Astrocyte (in vitro differentiated cells and primary cell): ENCODE measurements around the gene LMCD1.

Experiments used
- EZH2 ChIP-seq: IDR thresholded peaks from 2 replicates; pipeline ENCODE4 v1.6.1; 2012; ENCODE audit warnings: mild to moderate bottlenecking, low read length, inconsistent platforms; ENCODE audit not compliant: insufficient read depth
- TF ChIP-seq, protein P1 (sequence below): IDR thresholded peaks from 2 replicates; pipeline ENCODE4 v1.5.1; 2011; ENCODE audit warnings: low read depth, mild to moderate bottlenecking, inconsistent platforms, low read length, moderate library complexity; ENCODE audit not compliant: insufficient read depth

DNA sequence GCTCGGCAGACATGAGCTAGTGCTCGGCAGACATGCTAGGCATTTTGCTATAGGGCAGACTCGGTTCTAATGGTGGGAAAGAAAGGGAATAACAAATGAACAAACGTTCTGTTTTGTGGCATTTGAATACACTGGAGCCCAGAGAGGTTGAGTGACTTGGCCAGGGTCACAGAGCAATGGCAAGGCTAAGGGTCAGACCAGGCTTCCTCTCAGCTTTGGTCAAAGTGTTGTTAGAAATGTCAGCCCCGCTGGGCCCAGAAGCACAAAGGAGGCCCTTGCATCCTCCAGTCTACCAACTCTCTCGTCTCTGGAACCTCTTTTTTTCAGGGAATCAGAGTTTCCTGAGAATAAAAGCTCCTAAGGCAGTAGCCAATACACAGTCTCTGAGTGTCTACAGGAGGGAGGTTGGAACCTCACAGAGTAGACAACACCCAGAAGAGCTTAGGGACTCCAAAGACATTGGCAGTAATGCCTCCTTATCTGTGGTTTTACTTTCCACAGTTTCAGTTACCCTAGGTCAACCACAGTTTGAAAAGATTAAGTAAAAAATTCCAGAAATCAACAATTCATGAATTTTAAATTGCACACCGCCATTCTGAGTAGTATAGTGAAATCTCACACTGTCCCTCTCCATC lies 95.7 kb downstream of the LMCD1 start:
- TF ChIP-seq, protein P1, sequence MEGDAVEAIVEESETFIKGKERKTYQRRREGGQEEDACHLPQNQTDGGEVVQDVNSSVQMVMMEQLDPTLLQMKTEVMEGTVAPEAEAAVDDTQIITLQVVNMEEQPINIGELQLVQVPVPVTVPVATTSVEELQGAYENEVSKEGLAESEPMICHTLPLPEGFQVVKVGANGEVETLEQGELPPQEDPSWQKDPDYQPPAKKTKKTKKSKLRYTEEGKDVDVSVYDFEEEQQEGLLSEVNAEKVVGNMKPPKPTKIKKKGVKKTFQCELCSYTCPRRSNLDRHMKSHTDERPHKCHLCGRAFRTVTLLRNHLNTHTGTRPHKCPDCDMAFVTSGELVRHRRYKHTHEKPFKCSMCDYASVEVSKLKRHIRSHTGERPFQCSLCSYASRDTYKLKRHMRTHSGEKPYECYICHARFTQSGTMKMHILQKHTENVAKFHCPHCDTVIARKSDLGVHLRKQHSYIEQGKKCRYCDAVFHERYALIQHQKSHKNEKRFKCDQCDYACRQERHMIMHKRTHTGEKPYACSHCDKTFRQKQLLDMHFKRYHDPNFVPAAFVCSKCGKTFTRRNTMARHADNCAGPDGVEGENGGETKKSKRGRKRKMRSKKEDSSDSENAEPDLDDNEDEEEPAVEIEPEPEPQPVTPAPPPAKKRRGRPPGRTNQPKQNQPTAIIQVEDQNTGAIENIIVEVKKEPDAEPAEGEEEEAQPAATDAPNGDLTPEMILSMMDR, result no peak
- TF ChIP-seq EZH2, result no peak
